MCF 10A (cell line): Measurements from ENCODE around the gene DEFB132. TPM values are rescaled to one million over a fixed set of nuclear protein-coding genes. Genes with fewer than 3 reads are reported as not detected.

Source experiments
- BruUV-seq: library from RNA; stranded (reverse); fragments of 400-500 nt; replicated peaks from 2 replicates; lab custom pipeline; 2021; lab: Mats Ljungman, UMichigan
- CTCF ChIA-PET: fragments of 300-600 bp; sonication (Branson Sonifier 250); formaldehyde crosslinking; extraction: SDS; loops from one replicate; lab custom pipeline; 2021; ENCODE audit warnings: antibody characterized with exemption, inconsistent platforms; lab: Yijun Ruan, JAX
- POLR2A ChIA-PET: fragments of 300-600, 350-650 bp; sonication (Branson Sonifier 250); formaldehyde crosslinking; extraction: SDS; loops from one replicate; lab custom pipeline; 2020; ENCODE audit warnings: antibody characterized with exemption, inconsistent platforms; lab: Yijun Ruan, JAX
- DNase-seq: peaks from one replicate; pipeline ENCODE4 v3.0.0-alpha.2; 2018; ENCODE audit not compliant: unreplicated experiment
- H3K27ac Mint-ChIP-seq: one replicate; pipeline ENCODE4 v1.8.0; 2022; ENCODE audit warnings: mild to moderate bottlenecking, low read depth, mixed read lengths; ENCODE audit not compliant: unreplicated experiment
- H3K27me3 Mint-ChIP-seq: one replicate; pipeline ENCODE4 v1.8.0; 2022; ENCODE audit warnings: mixed read lengths; ENCODE audit not compliant: insufficient read depth, unreplicated experiment
- H3K36me3 Mint-ChIP-seq: one replicate; pipeline ENCODE4 v1.8.0; 2022; ENCODE audit warnings: mild to moderate bottlenecking, moderate library complexity, mixed read lengths; ENCODE audit not compliant: insufficient read depth, unreplicated experiment
- H3K4me1 Mint-ChIP-seq: one replicate; pipeline ENCODE4 v1.8.0; 2022; ENCODE audit warnings: mixed read lengths; ENCODE audit not compliant: insufficient read depth, unreplicated experiment
- H3K4me3 Mint-ChIP-seq: one replicate; pipeline ENCODE4 v1.8.0; 2022; ENCODE audit warnings: mild to moderate bottlenecking, moderate library complexity, mixed read lengths; ENCODE audit not compliant: unreplicated experiment
- H3K9me3 Mint-ChIP-seq: one replicate; pipeline ENCODE4 v1.8.0; 2022; ENCODE audit warnings: mixed read lengths; ENCODE audit not compliant: unreplicated experiment
- CTCF ChIP-seq: fragments of 200-600 bp; IDR thresholded peaks from one replicate; pipeline ENCODE4 v1.8.0; 2022; ENCODE audit warnings: antibody characterized with exemption, mild to moderate bottlenecking; ENCODE audit not compliant: unreplicated experiment
- intact Hi-C: fragments of 100-400 bp; cut with micrococcal nuclease; formaldehyde crosslinking; loops from 2 replicates; pipeline ENCODE4 v1.14.1; 2022
- total RNA-seq: library from RNA; stranded (reverse); gene quantifications from 2 replicates; pipeline ENCODE4 v1.2.3, GENCODE V29; 2022

DEFB132 gene
- total RNA-seq, 1 experiment from 2014 or later = not detected

- no peak for DNase-seq
- ChIA-PET CTCF (interaction anchor here (1.2 to 4.2 kb wide), 6 partner anchors 10 to 63 kb away, joined by 3 to 18 read pairs (median 6); partner anchors contain the start of gene SOX12), POLR2A (interaction anchor here (0.7 to 4.8 kb wide), 19 partner anchors 10 to 440 kb away, joined by 3 to 60 read pairs (median 3); partner anchors contain the start of gene TRIB3)
- Mint-ChIP-seq H3K27me3 (no peaks in the 10 kb centered on the region), H3K4me1 (peaks cover 33% of the 10 kb centered on the region), H3K9me3 (no peaks in the 10 kb centered on the region), H3K4me3 (peak overlapping the region; percentile 93), H3K36me3 (peaks cover 12% of the 10 kb centered on the region), H3K27ac (peak overlapping the region; percentile 87)
- no peak for TF ChIP-seq CTCF
- intact Hi-C loops = no loop called here
- no TSS peak for BruUV-seq
Measured at GRCh38 chr20:298776-299391, 41.4 kb downstream of the DEFB132 start.

GRCh38 chr20:300345-300990 lies 42.9 kb downstream of the DEFB132 start:
- no peak overlapping the region for H3K27ac Mint-ChIP-seq
- intact Hi-C loops = no loop called here
- peak overlapping the region; percentile 93 for H3K4me3 Mint-ChIP-seq
- no peak for DNase-seq
- TF ChIP-seq CTCF = no peak
- CTCF ChIA-PET = interaction anchor here (0.6 to 4.2 kb wide), 4 partner anchors 8 to 55 kb away, joined by 3 to 18 read pairs (median 4); partner anchors contain the start of gene SOX12
- no peaks in the 10 kb centered on the region for H3K27me3 Mint-ChIP-seq
- peaks cover 33% of the 10 kb centered on the region for H3K4me1 Mint-ChIP-seq
- BruUV-seq = no TSS peak
- POLR2A ChIA-PET = interaction anchor here (0.5 to 4.8 kb wide), 4 partner anchors 10 to 64 kb away, joined by 3 to 60 read pairs (median 12); no protein-coding TSS in a partner anchor
- H3K36me3 Mint-ChIP-seq = peaks cover 12% of the 10 kb centered on the region
- no peaks in the 10 kb centered on the region for H3K9me3 Mint-ChIP-seq

- no peaks in the 10 kb centered on the region for H3K27me3 Mint-ChIP-seq
Measured at GRCh38 chr20:301886-302848, 44.6 kb downstream of the DEFB132 start.

More at GRCh38 chr20:301886-302848, 44.6 kb downstream of the DEFB132 start:
- CTCF ChIA-PET = interaction anchor here (0.6 to 4.2 kb wide), 5 partner anchors 7 to 53 kb away, joined by 3 to 18 read pairs (median 4); partner anchors contain the start of gene SOX12
- Mint-ChIP-seq H3K27ac (no peak overlapping the region), H3K36me3 (peaks cover 11% of the 10 kb centered on the region), H3K4me3 (no peak overlapping the region), H3K9me3 (no peaks in the 10 kb centered on the region), H3K4me1 (peaks cover 27% of the 10 kb centered on the region)
- TF ChIP-seq CTCF = no peak
- DNase-seq = no peak
- intact Hi-C loops = no loop called here
- no TSS peak for BruUV-seq
- POLR2A ChIA-PET = interaction anchor here (0.6 to 1.3 kb wide), 2 partner anchors 10 to 11 kb away, joined by 3 to 8 read pairs; no protein-coding TSS in a partner anchor
